ENCODE data around the gene TMEM88. TPM values are rescaled to one million over a fixed set of nuclear protein-coding genes. Genes with fewer than 3 reads are reported as not detected.

Gene TMEM88
- total RNA-seq, 1 donor from 2014 or later, result 35.4 TPM

GRCh38 chr17:7841396-7841914, 13.4 kb upstream of the TMEM88 start:
- ATAC-seq (peak; percentile 55), DNase-seq (ENCODE audit: missing footprints) (peak; percentile 93)
- intact Hi-C loops (cut with DNase I), result loop anchor here (5.0 to 10.0 kb wide), 2 partner anchors 357 to 406 kb away; partner anchors contain the start of genes CTC1, PFAS, POLR2A and SLC35G6

- DNase-seq (ENCODE audit: missing footprints) (peak; percentile 93), ATAC-seq (peak; percentile 76)
- intact Hi-C loops (cut with DNase I), result loop anchor here (2.0 to 10.0 kb wide), 3 partner anchors 15 to 405 kb away; partner anchors contain the start of genes CTC1, NAA38, PFAS and POLR2A
These were observed 12.9 kb upstream of the TMEM88 start for GRCh38 chr17:7841915-7842379.

DNA sequence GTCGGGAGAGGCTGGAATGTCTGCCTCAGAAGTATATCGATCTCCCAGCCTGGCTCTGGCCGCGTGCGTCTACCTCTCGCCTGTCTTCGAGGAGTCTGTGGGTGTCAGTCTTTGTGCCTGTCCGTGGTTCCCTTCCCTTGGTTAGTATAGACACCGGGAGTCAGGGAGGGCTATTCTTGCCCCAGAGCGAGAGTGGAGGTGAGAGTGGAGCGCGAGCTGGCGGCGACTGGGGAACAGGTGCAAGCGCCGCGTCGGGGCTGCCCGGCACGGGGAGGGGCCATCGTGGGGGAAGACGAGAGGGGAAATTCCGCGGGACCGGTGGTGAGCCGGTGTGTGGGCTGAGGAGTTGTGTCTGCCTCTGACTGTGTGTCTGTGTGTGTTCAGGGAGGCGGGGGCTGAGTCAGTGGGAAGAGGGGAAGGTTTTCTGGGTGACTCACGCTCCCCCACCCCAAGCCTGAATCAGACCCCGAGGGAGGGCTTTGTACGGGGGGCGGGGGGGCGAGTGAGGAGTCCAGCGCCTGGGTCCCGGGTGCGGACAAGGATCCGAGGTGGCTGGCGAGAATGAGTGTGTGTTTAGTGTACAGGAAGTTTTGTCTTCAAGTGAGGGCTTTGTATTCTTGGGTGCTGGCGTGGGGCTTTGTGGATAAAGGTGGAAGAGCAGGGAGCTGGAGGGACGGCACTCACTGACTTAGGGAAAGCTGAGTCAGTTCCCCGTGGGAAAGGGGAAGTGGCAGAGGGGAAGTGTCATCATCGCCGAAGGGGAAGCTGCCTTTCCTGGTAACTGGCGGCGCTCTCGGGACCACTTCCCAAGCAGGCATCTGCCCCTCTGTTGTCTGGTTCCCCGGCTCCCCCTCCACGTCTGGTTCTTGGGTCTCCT, 12.2 kb upstream of the TMEM88 start:
- ATAC-seq (peak; percentile 15), DNase-seq (ENCODE audit: missing footprints) (peak; percentile 90)
- intact Hi-C loops (cut with DNase I), result loop anchor here (2.0 to 10.0 kb wide), 3 partner anchors 14 to 405 kb away; partner anchors contain the start of genes CTC1, NAA38, PFAS and POLR2A

- no peak for ATAC-seq
- intact Hi-C loops (cut with DNase I), result loop anchor here (2.0 to 10.0 kb wide), 3 partner anchors 14 to 404 kb away; partner anchors contain the start of genes CTC1, NAA38, PFAS and POLR2A
- no peak for DNase-seq (ENCODE audit: missing footprints)
These were observed 11.7 kb upstream of the TMEM88 start for GRCh38 chr17:7843257-7843535.

DNA sequence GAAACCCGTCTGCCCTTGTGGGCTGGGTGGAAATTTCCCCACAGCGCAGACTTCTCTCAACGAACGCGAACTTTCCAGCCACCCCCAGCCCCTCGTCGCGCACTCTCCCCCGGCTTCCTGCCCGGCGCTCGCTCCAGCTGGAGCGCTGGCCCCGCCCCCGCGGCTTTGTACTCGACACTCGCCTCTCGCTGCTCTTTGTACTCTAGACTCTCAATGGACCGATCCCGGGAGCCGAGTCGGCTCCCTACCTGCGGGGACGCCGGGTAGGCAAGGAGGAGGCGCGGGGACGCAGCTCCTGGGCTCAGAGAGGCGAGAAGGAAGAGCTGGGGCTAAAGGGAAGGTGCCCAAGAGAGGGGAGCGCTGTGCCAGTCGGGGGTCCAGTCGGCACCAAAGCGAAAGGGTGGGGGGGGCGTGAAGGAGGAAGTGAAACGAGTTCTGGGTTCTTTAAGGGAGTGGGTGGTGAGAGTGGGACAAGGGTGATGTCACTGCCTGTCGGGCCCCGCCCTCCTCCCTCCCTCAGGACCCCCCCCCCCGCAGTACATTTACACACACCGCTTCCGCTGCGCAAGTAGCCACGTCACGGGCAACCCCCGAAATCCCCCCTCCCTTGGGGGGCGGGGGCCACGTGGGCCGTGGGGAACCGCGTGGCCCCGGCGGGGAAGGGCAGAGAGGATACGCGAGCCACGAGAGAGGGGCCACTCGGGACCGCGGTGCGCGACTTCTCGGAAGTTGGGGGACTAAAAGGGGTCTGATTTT, 11.2 kb upstream of the TMEM88 start:
- DNase-seq (ENCODE audit: missing footprints) (peak; percentile 92), ATAC-seq (peak; percentile 27)
- intact Hi-C loops (cut with DNase I), result loop anchor here (2.0 to 10.0 kb wide), 3 partner anchors 13 to 404 kb away; partner anchors contain the start of genes CTC1, NAA38, PFAS and POLR2A

GRCh38 chr17:7844292-7845154, 10.3 kb upstream of the TMEM88 start:
- peak; percentile 96 for DNase-seq (ENCODE audit: missing footprints)
- intact Hi-C loops (cut with DNase I), result loop anchor here (5.0 to 10.0 kb wide), 2 partner anchors 360 to 403 kb away; partner anchors contain the start of genes CTC1, PFAS, POLR2A and SLC35G6
- peak; percentile 82 for ATAC-seq

GRCh38 chr17:7845359-7846062, 9.4 kb upstream of the TMEM88 start:
- intact Hi-C loops (cut with DNase I), result loop anchor here (10.0 kb wide), 1 partner anchor 361 kb away; the partner anchor contains the start of genes POLR2A and SLC35G6
- ATAC-seq, result no peak
- DNase-seq (ENCODE audit: missing footprints), result no peak

DNA sequence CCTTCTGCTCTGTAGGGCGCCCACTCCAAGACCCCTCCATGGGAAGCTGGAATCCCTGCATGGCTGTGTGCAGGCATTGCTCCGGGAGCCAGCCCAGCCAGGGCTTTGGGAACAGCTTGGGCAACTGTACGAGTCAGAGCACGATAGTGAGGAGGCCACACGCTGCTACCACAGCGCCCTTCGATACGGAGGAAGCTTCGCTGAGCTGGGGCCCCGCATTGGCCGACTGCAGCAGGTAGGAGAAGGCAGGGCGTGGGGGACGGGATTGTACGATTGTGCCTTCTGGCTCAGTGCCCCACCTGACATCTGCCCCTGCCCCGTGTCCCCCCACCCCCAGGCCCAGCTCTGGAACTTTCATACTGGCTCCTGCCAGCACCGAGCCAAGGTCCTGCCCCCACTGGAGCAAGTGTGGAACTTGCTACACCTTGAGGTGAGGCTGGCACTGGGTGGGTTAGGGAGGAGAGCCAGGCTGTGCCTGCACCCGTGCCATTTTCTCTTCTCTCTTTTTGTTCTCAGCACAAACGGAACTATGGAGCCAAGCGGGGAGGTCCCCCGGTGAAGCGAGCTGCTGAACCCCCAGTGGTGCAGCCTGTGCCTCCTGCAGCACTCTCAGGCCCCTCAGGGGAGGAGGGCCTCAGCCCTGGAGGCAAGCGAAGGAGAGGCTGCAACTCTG, 8.7 kb upstream of the TMEM88 start:
- DNase-seq (ENCODE audit: missing footprints), result no peak
- intact Hi-C loops (cut with DNase I), result loop anchor here (10.0 kb wide), 1 partner anchor 361 kb away; the partner anchor contains the start of genes POLR2A and SLC35G6

DNA sequence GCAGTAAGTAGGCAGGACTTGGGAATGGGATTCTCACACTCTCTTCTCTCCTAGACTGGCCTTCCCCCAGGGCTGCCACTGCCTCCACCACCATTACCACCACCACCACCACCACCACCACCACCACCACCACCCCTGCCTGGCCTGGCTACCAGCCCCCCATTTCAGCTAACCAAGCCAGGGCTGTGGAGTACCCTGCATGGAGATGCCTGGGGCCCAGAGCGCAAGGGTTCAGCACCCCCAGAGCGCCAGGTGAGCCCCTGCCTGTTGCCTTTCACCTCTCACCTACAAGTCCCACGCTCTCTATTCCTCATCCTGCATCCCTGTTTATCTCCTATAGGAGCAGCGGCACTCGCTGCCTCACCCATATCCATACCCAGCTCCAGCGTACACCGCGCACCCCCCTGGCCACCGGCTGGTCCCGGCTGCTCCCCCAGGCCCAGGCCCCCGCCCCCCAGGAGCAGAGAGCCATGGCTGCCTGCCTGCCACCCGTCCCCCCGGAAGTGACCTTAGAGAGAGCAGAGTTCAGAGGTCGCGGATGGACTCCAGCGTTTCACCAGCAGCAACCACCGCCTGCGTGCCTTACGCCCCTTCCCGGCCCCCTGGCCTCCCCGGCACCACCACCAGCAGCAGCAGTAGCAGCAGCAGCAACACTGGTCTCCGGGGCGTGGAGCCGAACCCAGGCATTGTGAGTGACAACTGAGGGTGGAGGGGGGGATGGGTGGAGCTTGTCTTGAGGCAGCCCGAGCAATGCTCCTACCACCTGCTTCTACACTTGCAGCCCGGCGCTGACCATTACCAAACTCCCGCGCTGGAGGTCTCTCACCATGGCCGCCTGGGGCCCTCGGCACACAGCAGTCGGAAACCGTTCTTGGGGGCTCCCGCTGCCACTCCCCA, 7.9 kb upstream of the TMEM88 start:
- ATAC-seq (no peak), DNase-seq (ENCODE audit: missing footprints) (no peak)
- intact Hi-C loops (cut with DNase I), result loop anchor here (10.0 kb wide), 1 partner anchor 362 kb away; the partner anchor contains the start of genes POLR2A and SLC35G6

More for the DNA sequence above, 8.7 kb upstream of the TMEM88 start:
- no peak for ATAC-seq

- intact Hi-C loops (cut with DNase I), result loop anchor here (10.0 kb wide), 1 partner anchor 363 kb away; the partner anchor contains the start of genes POLR2A and SLC35G6
These were observed 6.7 kb upstream of the TMEM88 start for GRCh38 chr17:7848131-7848579.

DNA sequence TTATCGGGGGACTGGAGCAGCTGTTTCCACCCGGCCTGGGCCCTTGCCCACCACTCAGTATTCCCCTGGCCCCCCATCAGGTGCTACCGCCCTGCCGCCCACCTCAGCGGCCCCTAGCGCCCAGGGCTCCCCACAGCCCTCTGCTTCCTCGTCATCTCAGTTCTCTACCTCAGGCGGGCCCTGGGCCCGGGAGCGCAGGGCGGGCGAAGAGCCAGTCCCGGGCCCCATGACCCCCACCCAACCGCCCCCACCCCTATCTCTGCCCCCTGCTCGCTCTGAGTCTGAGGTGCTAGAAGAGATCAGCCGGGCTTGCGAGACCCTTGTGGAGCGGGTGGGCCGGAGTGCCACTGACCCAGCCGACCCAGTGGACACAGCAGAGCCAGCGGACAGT, 6.1 kb upstream of the TMEM88 start:
- DNase-seq (ENCODE audit: missing footprints) (no peak), ATAC-seq (no peak)

More at GRCh38 chr17:7848131-7848579, 6.7 kb upstream of the TMEM88 start:
- ATAC-seq (no peak), DNase-seq (ENCODE audit: missing footprints) (no peak)

GRCh38 chr17:7849130-7849750, 5.6 kb upstream of the TMEM88 start:
- DNase-seq (ENCODE audit: missing footprints), result no peak
- intact Hi-C loops (cut with DNase I), result loop anchor here (10.0 kb wide), 1 partner anchor 364 kb away; the partner anchor contains the start of genes POLR2A and SLC35G6
- ATAC-seq, result no peak

More for the DNA sequence above, 6.1 kb upstream of the TMEM88 start:
- intact Hi-C loops (cut with DNase I), result loop anchor here (10.0 kb wide), 1 partner anchor 364 kb away; the partner anchor contains the start of genes POLR2A and SLC35G6

- intact Hi-C loops (cut with DNase I), result loop anchor here (2.0 to 10.0 kb wide), 4 partner anchors 13 to 365 kb away; partner anchors contain the start of genes CD68, PER1, POLR2A and SLC35G6
- DNase-seq (ENCODE audit: missing footprints) (no peak), ATAC-seq (no peak)
These were observed 4.9 kb upstream of the TMEM88 start for GRCh38 chr17:7849751-7850504.
